HepG2 (cell line): Measurements from ENCODE around the gene TNNT3. TPM values are rescaled to one million over a fixed set of nuclear protein-coding genes. Genes with fewer than 3 reads are reported as not detected.

Source experiments
- ATAC-seq: fragments of 200-7000 bp; cut with Tn5 transposase; 3 replicates; pipeline ENCODE4 v1.9.1; 2020; ENCODE audit warnings: mild to moderate bottlenecking, moderate library complexity
- BruUV-seq: library from RNA; stranded (reverse); fragments of 400-500 nt; replicated peaks from 2 replicates; lab custom pipeline; 2021; lab: Mats Ljungman, UMichigan
- CTCF ChIA-PET: fragments of 300-600 bp; formaldehyde crosslinking; extraction: SDS; loops from one replicate; lab custom pipeline; 2021; ENCODE audit warnings: low total read pairs, inconsistent platforms, low intra/inter-chr PET ratio; lab: Yijun Ruan, JAX
- POLR2A ChIA-PET: fragments of 350-600 bp; sonication (Branson Sonifier 250); formaldehyde crosslinking; loops from one replicate; lab custom pipeline; 2020; ENCODE audit warnings: antibody characterized with exemption, inconsistent platforms; lab: Yijun Ruan, JAX
- DNase-seq: peaks from one replicate; pipeline ENCODE4 v3.0.0-alpha.2; 2015; ENCODE audit warnings: low spot score
- FAIRE-seq: peaks from 3 replicates; lab custom pipeline; 2011; peaks lifted over from hg19 to GRCh38; lab: Jason Lieb, UNC
- H2AFZ ChIP-seq: one replicate; pipeline ENCODE4 v1.6.1; 2011; ENCODE audit warnings: low read length, inconsistent platforms
- H3K27ac ChIP-seq: fragments of 300-600 bp; 3 replicates; pipeline ENCODE4 v1.8.0; 2011; ENCODE audit warnings: mixed run types, mild to moderate bottlenecking, mixed read lengths, low read length, inconsistent platforms; ENCODE audit not compliant: insufficient read depth; ENCODE audit errors: extremely low read length
- H3K27me3 ChIP-seq, 2 experiments: fragments of 200-600 bp in 1 of 2; 2 replicates in 1 of 2; 3 replicates in 1 of 2; pipeline versions ENCODE4 v1.6.0 to v1.8.0; 2011; ENCODE audit warnings: low read length in 2 of 2, mild to moderate bottlenecking in 2 of 2, moderate library complexity in 2 of 2, inconsistent platforms in 1 of 2; ENCODE audit not compliant: insufficient read depth in 2 of 2, control insufficient read depth in 1 of 2
- H3K36me3 ChIP-seq, 2 experiments: fragments of 200-600 bp in 1 of 2; replicated peaks in 1 of 2; 2 replicates in 1 of 2; 3 replicates in 1 of 2; pipeline versions ENCODE4 v1.5.1 to v1.8.0; 2011; ENCODE audit warnings: low read length in 2 of 2, inconsistent platforms in 1 of 2; ENCODE audit not compliant: insufficient read depth in 2 of 2, control insufficient read depth in 1 of 2
- H3K4me1 ChIP-seq: 2 replicates; pipeline ENCODE4 v1.5.1; 2012; ENCODE audit warnings: low read length, inconsistent platforms; ENCODE audit not compliant: insufficient read depth
- H3K4me2 ChIP-seq: 2 replicates; pipeline ENCODE4 v1.6.0; 2011; ENCODE audit warnings: low read depth, low read length, inconsistent platforms
- H3K4me3 ChIP-seq, 3 experiments: fragments of 200-600 bp in 1 of 3; sonication (generic), shearing (Covaris generic) in 1 of 3; replicated peaks in 1 of 3; 2 replicates each; pipeline ENCODE4 v1.5.1; 2011 to 2016; ENCODE audit warnings: low read length in 3 of 3, inconsistent platforms in 2 of 3, low read depth in 2 of 3, mild to moderate bottlenecking in 2 of 3, control low read depth in 1 of 3, mixed read lengths in 1 of 3; ENCODE audit not compliant: insufficient read depth in 1 of 3
- H3K79me2 ChIP-seq: one replicate; pipeline ENCODE4 v1.6.1; 2011; ENCODE audit warnings: low read length, inconsistent platforms; ENCODE audit not compliant: insufficient read depth
- H3K9ac ChIP-seq: 2 replicates; pipeline ENCODE4 v1.6.0; 2011; ENCODE audit warnings: mild to moderate bottlenecking, low read depth, low read length, inconsistent platforms; ENCODE audit not compliant: insufficient read depth
- H3K9me3 ChIP-seq: 2 replicates; pipeline ENCODE4 v1.5.1; 2012; ENCODE audit warnings: mild to moderate bottlenecking, low read length
- H4K20me1 ChIP-seq: 2 replicates; pipeline ENCODE4 v1.6.0; 2011; ENCODE audit warnings: inconsistent platforms, mild to moderate bottlenecking, low read length, moderate library complexity; ENCODE audit not compliant: insufficient read depth
- HNRNPUL1 ChIP-seq: fragments of 200-400 bp; formaldehyde crosslinking; IDR thresholded peaks from 2 replicates; pipeline ENCODE4 v1.6.1; 2017; ENCODE audit warnings: low read depth, mild to moderate bottlenecking, low read length, moderate library complexity
- KLF12 ChIP-seq: sonication (generic); formaldehyde crosslinking; IDR thresholded peaks from 2 replicates; pipeline ENCODE4 v1.4.0; 2020; ENCODE audit warnings: missing genetic modification reagents, borderline replicate concordance
- LCORL ChIP-seq, 2 experiments: fragments of 450-650 bp in 1 of 2; sonication (generic) in 1 of 2; formaldehyde crosslinking in 1 of 2; IDR thresholded peaks; 2 replicates each; pipeline versions ENCODE4 v1.5.0 to v1.6.1; 2017 to 2020; ENCODE audit warnings: antibody characterized with exemption in 1 of 2, missing genetic modification reagents in 1 of 2
- NFKB2 ChIP-seq: sonication (generic); formaldehyde crosslinking; IDR thresholded peaks from 2 replicates; pipeline ENCODE4 v1.4.0; 2020; ENCODE audit warnings: missing genetic modification reagents, borderline replicate concordance
- NR2C2 ChIP-seq: sonication (generic); formaldehyde crosslinking; IDR thresholded peaks from 2 replicates; pipeline ENCODE4 v1.4.0; 2020; ENCODE audit warnings: missing genetic modification reagents, mild to moderate bottlenecking, moderate library complexity, borderline replicate concordance
- POLR2AphosphoS5 ChIP-seq: IDR thresholded peaks from 2 replicates; pipeline ENCODE4 v1.6.1; 2012; ENCODE audit warnings: low read depth, low read length
- ZNF317 ChIP-seq: sonication (generic); formaldehyde crosslinking; IDR thresholded peaks from 2 replicates; pipeline ENCODE4 v1.5.0; 2020; ENCODE audit warnings: mild to moderate bottlenecking, missing genetic modification reagents
- ZNF772 ChIP-seq: sonication (generic); formaldehyde crosslinking; IDR thresholded peaks from 2 replicates; pipeline ENCODE4 v1.5.0; 2020; ENCODE audit warnings: mild to moderate bottlenecking, missing genetic modification reagents
- ZNF883 ChIP-seq: sonication (generic); formaldehyde crosslinking; IDR thresholded peaks from 2 replicates; pipeline ENCODE4 v1.5.1; 2020; ENCODE audit warnings: mild to moderate bottlenecking, missing genetic modification reagents; ENCODE audit errors: not compliant biosample characterization
- WGBS: methylation state at CpG from one replicate; pipeline ENCODE4 v1.1.6; 2017; ENCODE audit warnings: low lambda C conversion rate; 5-methylcytosine and 5-hydroxymethylcytosine counted together
- in situ Hi-C: cut with HindIII; loops from 2 replicates; pipeline ENCODE4 v1.10.0; 2017; ENCODE audit warnings: low pct_unique_long_range_greater_than_20kb; ENCODE audit not compliant: extremely low pct_ligation_motif_present
- intact Hi-C: fragments of 100-400 bp; cut with micrococcal nuclease; formaldehyde crosslinking; loops from one replicate; pipeline ENCODE4 v1.10.0; 2022; ENCODE audit not compliant: unreplicated experiment
- polyA plus RNA-seq, 8 experiments: library from polyadenylated mRNA; depleted of rRNA in 3 of 8; stranded (reverse) in 7 of 8; unstranded in 1 of 8; fragments of >200 nt; fragmentation: Illumina TruSeq in 4 of 8; extraction: Trizol in 4 of 8; gene quantifications; 2 replicates each; pipeline versions ENCODE4 v1.2.1 to v1.2.3, GENCODE V29; 2011 to 2016; ENCODE audit warnings: low read depth in 4 of 8, missing spikeins in 1 of 8, mixed read lengths in 1 of 8; ENCODE audit not compliant: insufficient read depth in 1 of 8
- total RNA-seq, 5 experiments: library from RNA; depleted of rRNA; stranded (reverse); fragments of >200 nt; fragmentation: Illumina TruSeq; extraction: Trizol; gene quantifications; 2 replicates each; pipeline ENCODE4 v1.2.3, GENCODE V29; 2016; ENCODE audit warnings: low read depth in 1 of 5
- TF ChIP-seq, protein P1 (sequence below): sonication (generic); formaldehyde crosslinking; IDR thresholded peaks from 2 replicates; pipeline ENCODE4 v1.5.0; 2020; ENCODE audit warnings: missing genetic modification reagents

TNNT3 gene
- total and polyA plus RNA-seq, 2 of the 13 experiments (the other 11 are each of a cell fraction or from before 2014, with no cell fraction given): not detected

DNA sequence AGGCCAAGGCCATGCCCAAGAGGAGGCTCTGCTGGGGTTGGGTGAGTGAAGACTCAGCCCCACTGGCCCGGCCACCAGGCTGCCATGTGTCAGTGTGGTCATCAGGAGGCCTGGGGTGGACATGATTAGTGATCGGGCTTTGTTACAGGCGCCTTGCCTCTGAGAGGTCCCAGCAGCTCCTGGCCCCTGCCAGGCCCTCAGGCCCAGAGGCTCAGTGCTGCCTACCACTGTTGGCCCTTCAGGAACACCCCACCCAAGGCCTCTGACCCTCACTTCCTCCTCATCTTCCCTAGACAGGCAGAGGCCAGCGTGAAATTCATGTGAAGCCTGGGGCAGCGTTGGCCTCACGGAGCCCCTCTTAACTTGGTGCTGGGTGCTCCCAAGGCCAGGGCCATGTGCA, 29.8 kb downstream of the TNNT3 start:
- POLR2A ChIA-PET: interaction anchor here (1.0 to 5.6 kb wide), 9 partner anchors 20 to 258 kb away, joined by 3 to 124 read pairs (median 11); partner anchors contain the start of gene IGF2
- Histone ChIP-seq H3K9ac (no peak overlapping the region), H3K27me3 (no peaks in the 10 kb centered on the region), H3K4me2 (no peak overlapping the region), H3K9me3 (no peaks in the 10 kb centered on the region), H3K4me1 (no peaks in the 10 kb centered on the region), H3K36me3 (no peaks in the 10 kb centered on the region), H3K79me2 (no peaks in the 10 kb centered on the region), H2AFZ (no peak overlapping the region), H3K27ac (no peak overlapping the region), H4K20me1 (no peaks in the 10 kb centered on the region), H3K4me3 (no peak overlapping the region)
- BruUV-seq: no TSS peak
- intact Hi-C loops (no loop called here), in situ Hi-C loops (no loop called here)
- FAIRE-seq (no peak), ATAC-seq (no peak), DNase-seq (no peak)
- WGBS: no CpG with 5 or more reads among the region's 6 CpGs
- CTCF ChIA-PET: interaction anchor here (2.0 to 4.7 kb wide), 2 partner anchors 201 to 202 kb away, joined by 5 to 27 read pairs; no protein-coding TSS in a partner anchor
- TF ChIP-seq, protein P1, sequence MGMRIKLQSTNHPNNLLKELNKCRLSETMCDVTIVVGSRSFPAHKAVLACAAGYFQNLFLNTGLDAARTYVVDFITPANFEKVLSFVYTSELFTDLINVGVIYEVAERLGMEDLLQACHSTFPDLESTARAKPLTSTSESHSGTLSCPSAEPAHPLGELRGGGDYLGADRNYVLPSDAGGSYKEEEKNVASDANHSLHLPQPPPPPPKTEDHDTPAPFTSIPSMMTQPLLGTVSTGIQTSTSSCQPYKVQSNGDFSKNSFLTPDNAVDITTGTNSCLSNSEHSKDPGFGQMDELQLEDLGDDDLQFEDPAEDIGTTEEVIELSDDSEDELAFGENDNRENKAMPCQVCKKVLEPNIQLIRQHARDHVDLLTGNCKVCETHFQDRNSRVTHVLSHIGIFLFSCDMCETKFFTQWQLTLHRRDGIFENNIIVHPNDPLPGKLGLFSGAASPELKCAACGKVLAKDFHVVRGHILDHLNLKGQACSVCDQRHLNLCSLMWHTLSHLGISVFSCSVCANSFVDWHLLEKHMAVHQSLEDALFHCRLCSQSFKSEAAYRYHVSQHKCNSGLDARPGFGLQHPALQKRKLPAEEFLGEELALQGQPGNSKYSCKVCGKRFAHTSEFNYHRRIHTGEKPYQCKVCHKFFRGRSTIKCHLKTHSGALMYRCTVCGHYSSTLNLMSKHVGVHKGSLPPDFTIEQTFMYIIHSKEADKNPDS: no peak
- no peak for TF ChIP-seq LCORL (IDR thresholded peaks at IDR 0.05)
- no peak for TF ChIP-seq LCORL (CRISPR knock-in tag; IDR thresholded peaks at IDR 0.05)
- no peak for TF ChIP-seq KLF12 (CRISPR knock-in tag)
- no peak for TF ChIP-seq ZNF883 (CRISPR knock-in tag)
- no peak for TF ChIP-seq NR2C2
- no peak for TF ChIP-seq POLR2AphosphoS5
- TF ChIP-seq ZNF317 (CRISPR knock-in tag): no peak
- TF ChIP-seq ZNF772 (CRISPR knock-in tag): no peak
- no peak for TF ChIP-seq NFKB2 (CRISPR knock-in tag)
- no peak for TF ChIP-seq HNRNPUL1
